Coronary artery (tissue), 2 donors: ENCODE data around the gene ITGA2.

Experiments
- DNase-seq: peaks from one replicate; pipeline ENCODE4 v3.0.0-alpha.2; 2017; ENCODE audit warnings: low spot score
- H3K27ac ChIP-seq, 2 donors: fragments of 200-600 bp; sonication (generic); one replicate each; pipeline ENCODE4 v1.5.1; 2016 to 2019
- H3K4me3 ChIP-seq: fragments of 200-600 bp; sonication (generic); 2 replicates; pipeline ENCODE4 v1.5.1; 2016; ENCODE audit warnings: mild to moderate bottlenecking, moderate library complexity
- CTCF ChIP-seq: fragments of 200-600 bp; sonication (generic); IDR thresholded peaks from one replicate; pipeline ENCODE4 v1.5.1; 2019; ENCODE audit warnings: antibody characterized with exemption

The ITGA2 gene

GRCh38 chr5:53068291-53068836, 79.2 kb downstream of the ITGA2 start:
- no peak for DNase-seq
- Histone ChIP-seq H3K27ac (no peak overlapping the region), H3K4me3 (no peak overlapping the region)
- TF ChIP-seq CTCF: no peak

GRCh38 chr5:53069626-53070025, 80.5 kb downstream of the ITGA2 start:
- Histone ChIP-seq H3K4me3 (no peak overlapping the region), H3K27ac (no peak overlapping the region)
- no peak for TF ChIP-seq CTCF
- no peak for DNase-seq

- H3K27ac ChIP-seq: no peak overlapping the region
- DNase-seq: no peak
- H3K4me3 ChIP-seq: no peak overlapping the region
- no peak for TF ChIP-seq CTCF
Observed at GRCh38 chr5:53071298-53071697, 82.1 kb downstream of the ITGA2 start.

- no peak for TF ChIP-seq CTCF
- Histone ChIP-seq H3K27ac (no peak overlapping the region), H3K4me3 (no peak overlapping the region)
- DNase-seq: no peak
Observed at GRCh38 chr5:53071738-53072137, 82.6 kb downstream of the ITGA2 start.

- DNase-seq: no peak
- TF ChIP-seq CTCF: no peak
- Histone ChIP-seq H3K27ac (no peak overlapping the region), H3K4me3 (no peak overlapping the region)
Observed at GRCh38 chr5:53073348-53073747, 84.2 kb downstream of the ITGA2 start.

GRCh38 chr5:53076014-53076583, 86.9 kb downstream of the ITGA2 start:
- Histone ChIP-seq H3K4me3 (no peak overlapping the region), H3K27ac (no peak overlapping the region)
- TF ChIP-seq CTCF: no peak
- DNase-seq: no peak

GRCh38 chr5:53080271-53080670, 91.1 kb downstream of the ITGA2 start:
- H3K27ac ChIP-seq: no peak overlapping the region
- TF ChIP-seq CTCF: no peak
- no peak overlapping the region for H3K4me3 ChIP-seq
- DNase-seq: no peak
